Measurements from ENCODE around the gene TAGLN.

Gene TAGLN

GRCh38 chr11:117232092-117232878 is 33.1 kb downstream of the TAGLN start, which contains the start of gene RNF214:
Gene RNF214 (plus strand): TSS chr11:117232671. CDS start chr11:117234273, 1,602 bp downstream.
- peak; percentile 57 to 78 for DNase-seq

- no peak for DNase-seq
These were observed 33.8 kb downstream of the TAGLN start for GRCh38 chr11:117232911-117233409.

GRCh38 chr11:117238221-117238620 is 39.1 kb downstream of the TAGLN start:
- no peak for DNase-seq

GRCh38 chr11:117239295-117239694 is 40.1 kb downstream of the TAGLN start:
- DNase-seq, result no peak

GRCh38 chr11:117248341-117248740 is 49.2 kb downstream of the TAGLN start:
- no peak for DNase-seq

GRCh38 chr11:117249571-117249970 is 50.4 kb downstream of the TAGLN start:
- DNase-seq, result no peak

- no peak for DNase-seq
These were observed 52.3 kb downstream of the TAGLN start for GRCh38 chr11:117251506-117251905.

- DNase-seq, result no peak
These were observed 56.8 kb downstream of the TAGLN start for GRCh38 chr11:117255966-117256365.

- peak in 1 of 2 donors; percentile 16 for DNase-seq
These were observed 57.4 kb downstream of the TAGLN start for GRCh38 chr11:117256573-117256972.

Measured in inflammatory macrophage treated with lipopolysaccharide for 1 hour (primary cell).